ENCODE data around the gene C5. TPM values are rescaled to one million over a fixed set of nuclear protein-coding genes. Genes with fewer than 3 reads are reported as not detected.

The C5 gene
- total RNA-seq, 2 experiments from 2014 or later, result 0.89 to 1.3 TPM

GRCh38 chr9:120917929-120918762 lies 131.9 kb downstream of the C5 start:
- Histone ChIP-seq H3K4me1 (ENCODE audit: insufficient read depth, low read length) (peaks cover 98% of the 10 kb centered on the region), H3K27ac (ENCODE audit: low read depth in 1 of 2, low read length in 2 of 2) (peak overlapping the region; percentile 21 to 64), H3K36me3 (ENCODE audit: insufficient read depth, low read length) (peaks cover 87% of the 10 kb centered on the region), H3K9me3 (ENCODE audit: control insufficient read depth in 1 of 2, insufficient read depth in 1 of 2, low read length in 2 of 2) (peaks cover 0 to 3% of the 10 kb centered on the region in 2 experiments), H3K27me3 (ENCODE audit: control insufficient read depth in 1 of 2, insufficient read depth in 2 of 2, low read length in 2 of 2) (no peaks in the 10 kb centered on the region), H3K4me3 (ENCODE audit: low read length) (no peak overlapping the region)
- Mint-ChIP-seq H3K9me3 (no peaks in the 10 kb centered on the region), H3K27ac (peak overlapping the region; percentile 100), H3K36me3 (ENCODE audit: low read depth) (peaks cover 97% of the 10 kb centered on the region), H3K4me1 (ENCODE audit: low read depth) (peaks cover 93% of the 10 kb centered on the region), H3K27me3 (no peaks in the 10 kb centered on the region), H3K4me3 (peak overlapping the region; percentile 58)
- TF ChIP-seq CTCF (IDR thresholded peaks at IDR 0.05), result no peak
- CTCF ChIA-PET, result no interaction called here
- DNase-seq (peak in 1 of 14 experiments; percentile 48), ATAC-seq (ENCODE audit: poor library complexity) (no peak)
- intact Hi-C loops (cut with DNase I, micrococcal nuclease), result loop anchor here (2.0 kb wide), 1 partner anchor 13 kb away; no protein-coding TSS in a partner anchor
- POLR2A ChIA-PET, result interaction anchor here (0.6 to 36.2 kb wide), 6 partner anchors 10 to 37 kb away, joined by 3 to 1343 read pairs (median 319); partner anchors contain the start of gene TRAF1

GRCh38 chr9:120916991-120917880 lies 132.8 kb downstream of the C5 start:
- H3K27ac Mint-ChIP-seq, result peak overlapping the region; percentile 90
- no peak for ATAC-seq (ENCODE audit: poor library complexity)
- Histone ChIP-seq H3K9me3 (ENCODE audit: control insufficient read depth in 1 of 2, insufficient read depth in 1 of 2, low read length in 2 of 2) (peaks cover 0 to 3% of the 10 kb centered on the region in 2 experiments), H3K4me3 (ENCODE audit: low read length) (no peak overlapping the region), H3K4me1 (ENCODE audit: insufficient read depth, low read length) (peaks cover 97% of the 10 kb centered on the region), H3K27ac (ENCODE audit: low read depth in 1 of 2, low read length in 2 of 2) (peak overlapping the region; percentile 28 to 43), H3K27me3 (ENCODE audit: control insufficient read depth in 1 of 2, insufficient read depth in 2 of 2, low read length in 2 of 2) (no peaks in the 10 kb centered on the region), H3K36me3 (ENCODE audit: insufficient read depth, low read length) (peaks cover 87% of the 10 kb centered on the region)
- POLR2A ChIA-PET, result interaction anchor here (0.6 to 36.2 kb wide), 8 partner anchors 10 to 71 kb away, joined by 3 to 1343 read pairs (median 16); partner anchors contain the start of genes PHF19 and TRAF1
- TF ChIP-seq CTCF (IDR thresholded peaks at IDR 0.05), result no peak
- CTCF ChIA-PET, result interaction anchor here (1.5 to 1.9 kb wide), 3 partner anchors 8 to 47 kb away, joined by 4 to 6 read pairs (median 5); no protein-coding TSS in a partner anchor
- intact Hi-C loops (cut with DNase I, micrococcal nuclease), result loop anchor here (2.0 kb wide), 1 partner anchor 14 kb away; no protein-coding TSS in a partner anchor
- DNase-seq, result no peak
- H3K27me3 Mint-ChIP-seq, result no peaks in the 10 kb centered on the region
- peak overlapping the region; percentile 20 for H3K4me3 Mint-ChIP-seq
- peaks cover 97% of the 10 kb centered on the region for H3K36me3 Mint-ChIP-seq (ENCODE audit: low read depth)
- H3K9me3 Mint-ChIP-seq, result no peaks in the 10 kb centered on the region
- H3K4me1 Mint-ChIP-seq (ENCODE audit: low read depth), result peaks cover 90% of the 10 kb centered on the region

- ChIA-PET CTCF (interaction anchor here (1.5 to 1.9 kb wide), 5 partner anchors 8 to 50 kb away, joined by 3 to 6 read pairs (median 4); no protein-coding TSS in a partner anchor), POLR2A (interaction anchor here (1.0 to 36.2 kb wide), 11 partner anchors 9 to 73 kb away, joined by 3 to 1343 read pairs (median 8); partner anchors contain the start of genes PHF19 and TRAF1)
- peaks cover 87% of the 10 kb centered on the region for H3K36me3 ChIP-seq (ENCODE audit: insufficient read depth, low read length)
- H3K36me3 Mint-ChIP-seq (ENCODE audit: low read depth), result peaks cover 97% of the 10 kb centered on the region
- no peak overlapping the region for H3K4me3 ChIP-seq (ENCODE audit: low read length)
- no peak overlapping the region for H3K4me3 Mint-ChIP-seq
- no peaks in the 10 kb centered on the region for H3K27me3 Mint-ChIP-seq
- H3K4me1 Mint-ChIP-seq (ENCODE audit: low read depth), result peaks cover 88% of the 10 kb centered on the region
- no peak for TF ChIP-seq CTCF (IDR thresholded peaks at IDR 0.05)
- peaks cover 0 to 3% of the 10 kb centered on the region in 2 experiments for H3K9me3 ChIP-seq (ENCODE audit: control insufficient read depth in 1 of 2, insufficient read depth in 1 of 2, low read length in 2 of 2)
- H3K4me1 ChIP-seq (ENCODE audit: insufficient read depth, low read length), result peaks cover 96% of the 10 kb centered on the region
- H3K27ac ChIP-seq (ENCODE audit: low read depth in 1 of 2, low read length in 2 of 2), result peak overlapping the region; percentile 43
- no peaks in the 10 kb centered on the region for H3K27me3 ChIP-seq (ENCODE audit: control insufficient read depth in 1 of 2, insufficient read depth in 2 of 2, low read length in 2 of 2)
- ATAC-seq (ENCODE audit: poor library complexity), result no peak
- DNase-seq, result no peak
- no peaks in the 10 kb centered on the region for H3K9me3 Mint-ChIP-seq
- intact Hi-C loops (cut with DNase I, micrococcal nuclease), result loop anchor here (2.0 kb wide), 1 partner anchor 14 kb away; no protein-coding TSS in a partner anchor
- H3K27ac Mint-ChIP-seq, result peak overlapping the region; percentile 90
Measured at GRCh38 chr9:120916588-120916987, 133.5 kb downstream of the C5 start.
